GM19438 (cell line): Measurements from ENCODE around the gene ANKMY1.
"Not testable (repeated sequence)": the region's sequence is repeated elsewhere in the genome, so short reads cannot be mapped to it uniquely, and the experiment has no call there.

Experiments
- ATAC-seq: cut with Tn5 transposase; IDR thresholded peaks from one replicate; pipeline ENCODE4 v1.9.1; 2021; ENCODE audit warnings: low read depth; ENCODE audit not compliant: unreplicated experiment

The ANKMY1 gene

GRCh38 chr2:240508832-240509545, 48.8 kb downstream of the ANKMY1 start:
- ATAC-seq = no peak

DNA sequence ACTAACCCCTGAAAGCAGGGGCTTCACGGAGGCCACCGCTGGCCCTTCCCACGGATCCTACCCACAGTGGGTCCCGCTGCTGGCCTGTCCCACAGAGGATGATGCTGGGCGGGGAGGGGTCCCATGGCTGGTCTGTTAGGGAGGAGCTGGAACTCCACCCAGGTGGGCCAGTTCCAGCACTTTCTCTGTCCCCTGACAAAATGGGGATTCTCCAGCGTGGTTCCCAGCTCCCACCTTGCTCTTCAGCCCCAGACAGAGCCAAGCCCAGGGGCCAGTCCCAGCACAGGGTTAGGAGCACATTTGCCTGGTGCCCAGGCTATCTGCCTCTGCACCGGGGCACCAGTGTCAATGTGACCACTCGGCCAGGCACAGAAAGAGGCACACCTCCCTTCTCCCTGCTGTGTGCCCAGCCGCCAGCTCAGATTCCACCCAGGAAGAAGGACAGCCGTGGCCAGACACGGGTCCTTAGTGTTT, 50.0 kb downstream of the ANKMY1 start:
- no peak for ATAC-seq

GRCh38 chr2:240507060-240507777, 50.6 kb downstream of the ANKMY1 start:
- ATAC-seq = no peak

DNA sequence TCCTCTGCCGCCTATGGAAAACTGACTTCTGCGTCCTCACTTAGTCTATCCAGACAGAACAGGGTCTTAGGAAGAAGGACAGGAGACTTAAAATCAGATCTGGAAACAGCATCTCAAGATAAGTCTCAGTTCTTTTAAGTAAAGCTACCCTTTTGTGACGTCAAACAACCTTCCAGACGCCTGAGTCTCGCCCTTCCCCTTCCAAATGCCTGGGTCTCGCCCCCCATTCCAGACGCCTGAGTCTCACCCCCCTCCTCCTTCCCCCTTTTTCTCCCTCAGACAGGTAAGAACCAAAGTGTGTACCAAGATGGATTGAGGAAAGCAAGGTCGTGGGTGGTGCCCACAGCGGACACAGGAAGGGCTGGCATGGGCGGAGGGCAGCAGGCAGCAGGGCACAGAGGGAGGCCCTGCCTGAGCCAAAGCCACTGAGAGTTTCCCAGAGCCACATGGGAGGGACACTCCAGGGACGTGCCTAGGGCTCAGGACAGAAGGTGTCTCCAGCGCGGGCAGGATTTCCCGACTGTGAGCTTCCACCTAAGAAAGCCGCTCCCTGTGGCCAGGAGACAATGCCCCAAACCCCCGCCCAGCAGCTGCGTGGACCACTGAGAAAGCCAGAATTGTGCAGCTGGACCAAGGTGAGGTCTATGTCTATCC, 51.3 kb downstream of the ANKMY1 start:
- ATAC-seq = no peak

- no peak for ATAC-seq
These were observed 51.9 kb downstream of the ANKMY1 start for GRCh38 chr2:240505910-240506309.

DNA sequence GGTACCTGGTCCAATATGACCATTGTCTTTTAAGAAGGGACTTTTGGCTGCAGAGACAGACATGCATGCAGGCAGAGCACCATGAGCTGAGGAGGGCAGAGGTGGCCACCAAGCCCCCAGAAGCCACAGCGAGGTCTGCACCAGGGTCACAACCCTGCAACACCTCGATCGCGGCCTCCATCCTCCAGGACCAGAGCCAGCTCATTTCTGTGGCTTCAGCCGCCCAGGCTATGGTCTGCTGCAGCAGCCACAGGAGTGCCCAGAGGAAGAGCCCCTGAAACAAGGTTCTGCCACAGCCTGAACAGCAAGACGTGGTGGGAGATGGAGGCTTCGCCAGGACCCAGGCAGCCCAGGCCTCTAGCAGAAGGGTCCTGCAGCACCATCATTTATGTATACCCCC, 53.9 kb downstream of the ANKMY1 start:
- ATAC-seq = no peak

DNA sequence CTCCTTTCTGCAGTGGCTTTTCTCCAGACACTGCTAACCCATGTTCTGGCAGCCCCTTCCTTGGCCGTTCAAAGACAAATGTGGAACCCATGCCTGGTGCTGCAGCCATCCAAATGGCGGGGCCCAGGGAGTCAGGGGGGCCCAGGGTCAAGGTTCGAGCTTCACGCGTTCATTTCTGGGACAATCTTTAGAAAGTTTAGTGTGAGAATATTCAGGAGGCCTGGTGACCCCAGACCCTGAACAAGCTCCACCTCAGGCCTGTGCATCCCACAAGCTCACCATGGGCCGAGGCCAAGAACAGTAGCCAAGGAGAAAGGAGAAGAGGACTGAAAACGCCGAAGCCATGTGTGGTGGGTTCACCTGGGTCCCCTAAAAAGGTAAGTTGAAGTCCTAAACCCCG, 54.4 kb downstream of the ANKMY1 start:
- ATAC-seq = no peak

DNA sequence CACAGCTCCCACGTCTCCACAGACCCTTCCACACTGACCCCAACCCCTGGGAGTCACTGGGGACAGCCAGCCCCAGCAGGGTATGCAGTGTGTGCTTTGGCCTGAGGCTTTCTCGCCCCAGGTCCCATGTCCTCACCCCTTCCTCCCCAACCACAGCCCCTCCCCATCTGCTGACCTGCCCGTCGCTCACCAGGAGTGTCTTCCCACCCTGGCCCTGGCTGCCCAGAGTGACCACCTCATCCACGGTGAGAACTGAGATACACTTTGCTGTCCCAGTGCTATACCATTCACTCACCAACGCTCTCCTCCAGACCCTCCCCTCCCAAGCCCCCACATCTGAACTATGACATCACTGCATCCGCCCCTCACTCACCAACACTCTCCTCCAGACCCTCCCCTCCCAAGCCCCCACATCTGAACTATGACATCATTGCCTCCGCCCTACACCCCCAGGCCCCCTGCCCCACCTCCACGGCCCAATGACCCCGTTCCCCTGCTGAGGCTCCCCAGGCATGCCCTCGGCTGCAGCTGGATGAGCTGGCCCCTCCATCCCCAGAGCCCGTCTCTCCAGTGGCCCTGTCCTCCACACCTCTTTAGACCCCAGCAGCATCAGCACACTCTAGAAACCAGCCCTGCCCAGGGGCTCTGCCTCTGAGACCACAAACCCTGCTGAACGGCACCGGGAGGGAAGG, 55.2 kb downstream of the ANKMY1 start:
- ATAC-seq = no peak

DNA sequence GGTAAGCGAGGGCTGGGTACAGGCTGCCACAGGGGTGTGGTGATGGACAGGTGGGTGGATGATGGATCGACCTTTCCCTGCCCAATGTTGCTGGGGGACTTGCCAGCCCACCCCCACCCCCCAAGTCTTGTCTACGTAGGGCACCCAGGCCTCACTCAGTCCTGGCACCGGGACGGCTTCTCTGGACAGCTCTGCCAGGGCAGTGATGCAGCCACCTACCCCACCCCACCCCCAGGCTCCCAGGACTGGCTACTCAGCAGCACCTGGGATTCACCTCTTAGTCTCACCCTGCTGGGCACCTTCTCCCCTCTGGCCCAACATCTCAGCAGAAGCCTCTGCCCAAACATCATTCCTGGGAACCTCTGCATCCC, 55.7 kb downstream of the ANKMY1 start:
- ATAC-seq = no peak

DNA sequence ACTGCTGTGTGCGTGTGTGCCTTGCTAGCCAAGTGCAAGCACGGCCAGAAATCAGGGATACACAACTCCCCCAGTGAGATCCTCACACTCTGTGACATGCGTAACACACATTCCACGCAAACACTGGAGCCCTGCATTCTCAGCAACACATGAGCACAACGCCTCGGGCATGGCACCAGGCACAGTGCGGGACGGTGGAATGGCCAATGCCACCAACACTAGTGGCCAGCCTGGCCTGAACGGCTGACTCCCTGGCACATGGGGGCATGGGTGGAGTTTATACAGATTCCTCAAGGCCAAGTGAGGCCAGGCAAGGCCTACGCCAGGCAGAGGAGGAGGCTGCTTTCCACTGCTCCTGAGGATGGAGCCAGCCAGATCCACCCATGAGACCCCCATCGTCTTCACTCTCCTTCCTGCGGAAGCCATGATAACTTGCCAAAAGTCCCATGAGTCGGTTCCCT, 56.2 kb downstream of the ANKMY1 start:
- no peak for ATAC-seq

GRCh38 chr2:240500561-240501423, 57.0 kb downstream of the ANKMY1 start:
- ATAC-seq = no peak

- no peak for ATAC-seq
These were observed 58.2 kb downstream of the ANKMY1 start for GRCh38 chr2:240499309-240500301.

GRCh38 chr2:240498958-240499260, 58.9 kb downstream of the ANKMY1 start:
- ATAC-seq = no peak

- no peak for ATAC-seq
These were observed 59.4 kb downstream of the ANKMY1 start for GRCh38 chr2:240498171-240498957.

DNA sequence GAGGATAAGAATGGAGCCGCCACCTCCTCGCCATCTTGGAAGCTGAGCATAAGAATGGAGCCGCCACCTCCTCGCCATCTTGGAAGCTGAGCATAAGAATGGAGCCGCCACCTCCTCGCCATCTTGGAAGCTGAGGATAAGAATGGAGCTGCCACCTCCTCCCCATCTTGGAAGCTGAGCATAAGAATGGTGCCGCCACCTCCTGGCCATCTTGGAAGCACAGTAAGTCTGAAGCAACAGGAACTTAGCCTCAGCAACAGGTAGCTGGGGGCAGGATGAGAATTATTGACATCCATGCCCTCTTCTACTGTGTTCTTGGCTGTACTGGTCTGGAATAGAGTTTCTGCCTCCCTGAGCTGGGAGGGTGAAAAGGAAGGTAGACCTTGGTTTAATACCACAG, 60.7 kb downstream of the ANKMY1 start:
- not testable (repeated sequence) for ATAC-seq

GRCh38 chr2:240494942-240495341, 62.8 kb downstream of the ANKMY1 start:
- not testable (repeated sequence) for ATAC-seq

DNA sequence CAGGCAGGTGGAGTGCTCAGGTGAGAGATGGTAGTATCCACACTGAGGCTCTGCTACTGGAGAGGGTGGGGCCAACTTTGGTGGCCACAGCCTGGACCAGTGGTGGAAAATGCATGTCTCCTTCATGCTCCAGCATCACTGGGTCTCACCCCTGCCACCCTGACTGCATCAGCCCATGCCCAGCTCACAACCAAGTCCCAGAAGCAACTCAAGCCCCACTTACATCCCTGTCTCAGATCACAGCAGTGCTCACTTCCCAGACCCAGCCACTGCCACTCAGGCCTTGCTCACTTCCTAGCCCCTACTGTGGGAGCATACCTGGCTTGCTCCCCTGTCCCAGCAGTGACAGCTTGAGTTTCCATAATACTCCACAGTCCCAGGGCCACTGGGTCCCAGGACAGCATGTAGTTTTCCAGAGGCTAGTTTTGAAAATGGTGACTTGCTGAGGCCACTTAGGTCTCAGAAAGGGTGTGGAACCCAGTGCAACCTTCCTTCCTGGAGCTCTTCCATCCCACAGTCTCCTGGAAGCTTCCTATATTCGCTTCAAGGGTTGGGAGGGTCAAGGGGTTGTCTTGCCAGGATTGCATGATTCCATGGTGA, 63.5 kb downstream of the ANKMY1 start:
- ATAC-seq = no peak

GRCh38 chr2:240491483-240491882, 66.3 kb downstream of the ANKMY1 start:
- ATAC-seq = no peak
